Left lung (tissue), 10 donors: ENCODE data around the gene ADAMTSL4. TPM values are rescaled to one million over a fixed set of nuclear protein-coding genes. Genes with fewer than 3 reads are reported as not detected.

ENCODE experiments used
- ATAC-seq: fragments of 200-7000 bp; cut with Tn5 transposase; one replicate; pipeline ENCODE4 v1.9.1; 2020; ENCODE audit warnings: moderate library complexity
- DNase-seq, 4 donors: peaks; one replicate each; pipeline ENCODE4 v3.0.0-alpha.2; 2013 to 2020
- H3K27ac ChIP-seq, 2 donors: fragments of 200-600 bp; sonication (generic) in 1 of 2; one replicate each; pipeline versions ENCODE4 v1.5.0 to v1.8.0; 2020 to 2021
- H3K27me3 ChIP-seq, 2 donors: fragments of 200-600 bp; sonication (generic) in 1 of 2; one replicate each; pipeline versions ENCODE4 v1.5.0 to v1.8.0; 2020 to 2021
- H3K36me3 ChIP-seq, 2 donors: fragments of 200-600 bp; sonication (generic) in 1 of 2; one replicate each; pipeline versions ENCODE4 v1.5.0 to v1.8.0; 2020 to 2021
- H3K4me1 ChIP-seq, 2 donors: fragments of 200-600 bp; one replicate each; pipeline ENCODE4 v1.8.0; 2021
- H3K4me3 ChIP-seq, 2 donors: fragments of 200-600 bp; sonication (generic) in 1 of 2; one replicate each; pipeline versions ENCODE4 v1.5.0 to v1.8.0; 2020 to 2021; ENCODE audit warnings: mild to moderate bottlenecking in 1 of 2
- H3K9me3 ChIP-seq, 2 donors: fragments of 200-600 bp; sonication (generic) in 1 of 2; one replicate each; pipeline versions ENCODE4 v1.5.0 to v1.8.0; 2020 to 2021
- intact Hi-C, 2 donors: fragments of 100-400 bp; cut with DNase I; formaldehyde crosslinking; loops; one replicate each; pipeline versions ENCODE4 v1.11.2 to v1.14.2; 2022
- polyA plus RNA-seq, 6 donors: library from polyadenylated mRNA; unstranded; fragments of 120-200 nt; gene quantifications; one replicate each; pipeline ENCODE4 v1.2.1, GENCODE V29; 2013; ENCODE audit not compliant: insufficient read length in 6 of 6
- total RNA-seq, 2 donors: library from RNA; stranded (reverse); fragmentation: NEBNext Ultra II Directional; extraction: Animal tissue kit (Norgen Biotek cat#: 25700); gene quantifications; one replicate each; pipeline ENCODE4 v1.2.1, GENCODE V29; 2021
- TF ChIP-seq, protein P1 (sequence below), 2 donors: fragments of 200-600 bp; sonication (generic) in 1 of 2; IDR thresholded peaks; one replicate each; pipeline versions ENCODE4 v1.5.0 to v1.8.0; 2021; ENCODE audit warnings: antibody characterized with exemption in 2 of 2
- donor health status: DM: no; HTN: yes; CAD: no.
- donor health status: DM: no; HTN: no; CAD: no.

ADAMTSL4 gene
- total and polyA plus RNA-seq, 8 donors = 13.0 to 76.0 (median 20.1) TPM

DNA sequence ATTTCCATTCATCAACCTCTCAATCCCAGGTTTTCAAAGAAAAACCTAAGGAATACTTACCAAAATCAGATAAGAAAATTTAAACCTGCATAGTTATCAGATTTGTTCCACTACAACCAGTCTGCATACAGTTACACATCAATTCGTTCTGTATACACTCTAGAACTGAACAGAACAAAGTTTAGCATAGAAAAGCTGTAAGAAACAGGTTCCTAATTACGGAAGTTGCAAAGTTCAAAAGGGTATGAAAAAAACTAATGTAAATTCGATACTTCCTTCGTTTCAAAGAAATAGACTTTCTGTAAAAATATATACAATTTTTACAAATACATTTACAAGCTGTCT is 27.1 kb downstream of the ADAMTSL4 start:
- Histone ChIP-seq H3K4me1 (peaks cover 36 to 61% of the 10 kb centered on the region in 2 donors), H3K27me3 (no peaks in the 10 kb centered on the region), H3K27ac (peak overlapping the region; percentile 99 to 100), H3K9me3 (no peaks in the 10 kb centered on the region), H3K4me3 (peak overlapping the region; percentile 75 to 91), H3K36me3 (peaks cover 6 to 71% of the 10 kb centered on the region in 2 donors)
- TF ChIP-seq, protein P1, sequence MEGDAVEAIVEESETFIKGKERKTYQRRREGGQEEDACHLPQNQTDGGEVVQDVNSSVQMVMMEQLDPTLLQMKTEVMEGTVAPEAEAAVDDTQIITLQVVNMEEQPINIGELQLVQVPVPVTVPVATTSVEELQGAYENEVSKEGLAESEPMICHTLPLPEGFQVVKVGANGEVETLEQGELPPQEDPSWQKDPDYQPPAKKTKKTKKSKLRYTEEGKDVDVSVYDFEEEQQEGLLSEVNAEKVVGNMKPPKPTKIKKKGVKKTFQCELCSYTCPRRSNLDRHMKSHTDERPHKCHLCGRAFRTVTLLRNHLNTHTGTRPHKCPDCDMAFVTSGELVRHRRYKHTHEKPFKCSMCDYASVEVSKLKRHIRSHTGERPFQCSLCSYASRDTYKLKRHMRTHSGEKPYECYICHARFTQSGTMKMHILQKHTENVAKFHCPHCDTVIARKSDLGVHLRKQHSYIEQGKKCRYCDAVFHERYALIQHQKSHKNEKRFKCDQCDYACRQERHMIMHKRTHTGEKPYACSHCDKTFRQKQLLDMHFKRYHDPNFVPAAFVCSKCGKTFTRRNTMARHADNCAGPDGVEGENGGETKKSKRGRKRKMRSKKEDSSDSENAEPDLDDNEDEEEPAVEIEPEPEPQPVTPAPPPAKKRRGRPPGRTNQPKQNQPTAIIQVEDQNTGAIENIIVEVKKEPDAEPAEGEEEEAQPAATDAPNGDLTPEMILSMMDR (IDR thresholded peaks at IDR 0.05) = no peak
- ATAC-seq (no peak), DNase-seq (no peak)
- intact Hi-C loops = no loop called here

- Histone ChIP-seq H3K27me3 (no peaks in the 10 kb centered on the region), H3K4me1 (peaks cover 33 to 55% of the 10 kb centered on the region in 2 donors), H3K9me3 (no peaks in the 10 kb centered on the region), H3K36me3 (peaks cover 6 to 65% of the 10 kb centered on the region in 2 donors), H3K27ac (peak overlapping the region; percentile 99 to 100), H3K4me3 (peak overlapping the region; percentile 75 to 91)
- DNase-seq = no peak
- TF ChIP-seq, protein P1 (IDR thresholded peaks at IDR 0.05) = no peak
- ATAC-seq = no peak
- intact Hi-C loops = no loop called here
These were observed 27.8 kb downstream of the ADAMTSL4 start for GRCh38 chr1:150576794-150577556.

DNA sequence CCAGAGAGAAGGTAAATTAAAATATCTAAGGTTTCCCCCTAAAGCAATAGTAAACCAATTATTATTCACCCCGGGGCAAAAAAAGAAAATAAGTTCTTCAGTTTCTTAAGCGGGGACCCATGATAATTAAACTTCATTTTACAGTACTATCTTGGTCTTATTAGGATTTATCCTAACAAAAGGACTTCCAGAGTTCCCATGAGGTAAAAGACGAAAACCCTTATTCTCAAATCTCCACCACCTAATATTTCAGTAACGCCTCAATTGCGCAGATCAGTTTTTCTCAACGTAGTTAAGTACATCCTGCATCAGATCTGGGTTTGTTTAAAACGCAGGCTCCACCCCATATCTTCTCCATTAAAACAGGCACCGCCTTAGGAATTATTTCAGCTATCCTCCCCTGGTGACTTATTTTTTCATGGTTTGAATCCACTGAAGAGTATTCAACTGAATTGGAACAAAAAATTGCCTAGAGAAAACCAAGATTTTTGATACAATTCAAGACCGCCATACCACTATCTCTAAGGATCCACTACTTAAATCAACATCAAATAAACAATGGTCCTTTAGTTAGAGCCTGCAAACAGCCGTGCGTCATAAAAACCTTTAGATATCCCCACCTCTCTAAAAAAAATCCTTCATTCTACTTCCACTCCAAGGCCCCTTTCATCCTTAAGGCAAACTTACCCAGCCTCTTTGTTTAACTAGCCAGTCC is 28.5 kb downstream of the ADAMTSL4 start:
- intact Hi-C loops = no loop called here
- Histone ChIP-seq H3K4me1 (peaks cover 33 to 53% of the 10 kb centered on the region in 2 donors), H3K36me3 (peaks cover 6 to 57% of the 10 kb centered on the region in 2 donors), H3K27me3 (no peaks in the 10 kb centered on the region), H3K9me3 (no peaks in the 10 kb centered on the region), H3K4me3 (peak overlapping the region; percentile 75 to 91), H3K27ac (peak overlapping the region; percentile 99 to 100)
- peak; percentile 3 for ATAC-seq
- peak in 1 of 4 donors; percentile 55 for DNase-seq
- TF ChIP-seq, protein P1 (IDR thresholded peaks at IDR 0.05) = no peak

- peaks cover under 1 to 49% of the 10 kb centered on the region in 2 donors for H3K36me3 ChIP-seq
- TF ChIP-seq, protein P1 (IDR thresholded peaks at IDR 0.05) = no peak
- intact Hi-C loops = no loop called here
- H3K4me3 ChIP-seq = peak overlapping the region; percentile 75 to 91
- H3K9me3 ChIP-seq = no peaks in the 10 kb centered on the region
- ATAC-seq (peak; percentile 14), DNase-seq (peak in 2 of 4 donors; percentile 73 to 83)
- H3K27ac ChIP-seq = peak overlapping the region; percentile 99 to 100
- no peaks in the 10 kb centered on the region for H3K27me3 ChIP-seq
- H3K4me1 ChIP-seq = peaks cover 29 to 48% of the 10 kb centered on the region in 2 donors
These were observed 29.3 kb downstream of the ADAMTSL4 start for GRCh38 chr1:150578272-150579109.
